ENCODE results near the gene CIAO3. TPM values are rescaled to one million over a fixed set of nuclear protein-coding genes. Genes with fewer than 3 reads are reported as not detected.

The CIAO3 gene
- total RNA-seq, 1 experiment from 2014 or later = 21.9 TPM

GRCh38 chr16:788399-789126, 47.8 kb upstream of the CIAO3 start, which contains the start of gene CHTF18:
Gene CHTF18, plus strand, starts transcription at chr16:788620. Its CDS starts 65 bp downstream, at chr16:788685.
- Histone ChIP-seq H4K20me1 (ENCODE audit: control insufficient read depth, insufficient read depth, insufficient read length) (no peaks in the 10 kb centered on the region), H4K5ac (ENCODE audit: insufficient read length, low read depth, low read length) (no peak within 1 kb of the TSS), H2AK5ac (ENCODE audit: insufficient read length, low read length) (no peak within 1 kb of the TSS), H3K79me1 (ENCODE audit: insufficient read depth, low read depth, low read length, poor library complexity, severe bottlenecking) (peaks cover 2% of the 10 kb centered on the region), H3K9ac (ENCODE audit: extremely low read depth, insufficient read length, low read length) (peak within 1 kb of the TSS; percentile 63), H3K56ac (ENCODE audit: insufficient read length, low read depth, low read length) (no peak within 1 kb of the TSS), H3K27ac (ENCODE audit: insufficient read length, low read depth, low read length) (no peak within 1 kb of the TSS), H3K27me3 (ENCODE audit: insufficient read depth, low read length) (no peaks in the 10 kb centered on the region), H2BK12ac (ENCODE audit: insufficient read length, low read depth, low read length) (no peak within 1 kb of the TSS), H2BK15ac (ENCODE audit: low read depth, low read length) (no peak within 1 kb of the TSS), H4K8ac (replicated peaks; ENCODE audit: insufficient read length, low read depth, low read length) (no peak within 1 kb of the TSS), H2AFZ (ENCODE audit: low read length) (no peak within 1 kb of the TSS), H2BK5ac (ENCODE audit: insufficient read length, low read length) (no peak within 1 kb of the TSS), H3K4me2 (ENCODE audit: insufficient read depth, insufficient read length, low read length) (peak within 1 kb of the TSS; percentile 88), H3K18ac (ENCODE audit: insufficient read length, low read depth, low read length) (peak within 1 kb of the TSS; percentile 83), H3K4ac (ENCODE audit: low read depth, low read length) (no peak within 1 kb of the TSS), H3T11ph (ENCODE audit: low read length) (no peak within 1 kb of the TSS), H3K4me1 (ENCODE audit: insufficient read depth, low read length) (no peaks in the 10 kb centered on the region), H4K91ac (ENCODE audit: insufficient read length, low read depth, low read length) (no peak within 1 kb of the TSS), H2BK120ac (ENCODE audit: low read depth, low read length, poor library complexity, severe bottlenecking) (no peak within 1 kb of the TSS), H3K23me2 (ENCODE audit: insufficient read length, low read depth, low read length, poor library complexity, severe bottlenecking) (peaks cover 11% of the 10 kb centered on the region), H3K14ac (ENCODE audit: insufficient read depth, low read length) (peak within 1 kb of the TSS; percentile 93), H2BK20ac (ENCODE audit: low read depth, low read length, poor library complexity, severe bottlenecking) (no peak within 1 kb of the TSS), H3K23ac (ENCODE audit: insufficient read length, low read depth, low read length) (no peak within 1 kb of the TSS), H3K9me3 (ENCODE audit: control insufficient read depth, low read depth, low read length) (no peaks in the 10 kb centered on the region), H3K79me2 (ENCODE audit: insufficient read depth, low read length) (no peaks in the 10 kb centered on the region; the same call in 1 of the 2 replicates)
- DNase-seq = peak; percentile 94
- TF ChIP-seq, protein P1, sequence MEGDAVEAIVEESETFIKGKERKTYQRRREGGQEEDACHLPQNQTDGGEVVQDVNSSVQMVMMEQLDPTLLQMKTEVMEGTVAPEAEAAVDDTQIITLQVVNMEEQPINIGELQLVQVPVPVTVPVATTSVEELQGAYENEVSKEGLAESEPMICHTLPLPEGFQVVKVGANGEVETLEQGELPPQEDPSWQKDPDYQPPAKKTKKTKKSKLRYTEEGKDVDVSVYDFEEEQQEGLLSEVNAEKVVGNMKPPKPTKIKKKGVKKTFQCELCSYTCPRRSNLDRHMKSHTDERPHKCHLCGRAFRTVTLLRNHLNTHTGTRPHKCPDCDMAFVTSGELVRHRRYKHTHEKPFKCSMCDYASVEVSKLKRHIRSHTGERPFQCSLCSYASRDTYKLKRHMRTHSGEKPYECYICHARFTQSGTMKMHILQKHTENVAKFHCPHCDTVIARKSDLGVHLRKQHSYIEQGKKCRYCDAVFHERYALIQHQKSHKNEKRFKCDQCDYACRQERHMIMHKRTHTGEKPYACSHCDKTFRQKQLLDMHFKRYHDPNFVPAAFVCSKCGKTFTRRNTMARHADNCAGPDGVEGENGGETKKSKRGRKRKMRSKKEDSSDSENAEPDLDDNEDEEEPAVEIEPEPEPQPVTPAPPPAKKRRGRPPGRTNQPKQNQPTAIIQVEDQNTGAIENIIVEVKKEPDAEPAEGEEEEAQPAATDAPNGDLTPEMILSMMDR (conservative IDR thresholded peaks at IDR 0.05) = no peak
- Mint-ChIP-seq H3K27me3 (ENCODE audit: low read depth) (no peaks in the 10 kb centered on the region), H3K9me3 (no peaks in the 10 kb centered on the region), H3K4me1 (peaks cover 0 to 2% of the 10 kb centered on the region in 2 experiments; a peak in 1 of 4 replicates), H3K4me3 (peak within 1 kb of the TSS; percentile 87 to 93), H3K27ac (peak within 1 kb of the TSS in 2 of 3 experiments; percentile 44 to 59; a peak in 3 of 7 replicates), H3K36me3 (ENCODE audit: insufficient read depth in 1 of 3, low read depth in 3 of 3) (peaks cover 8 to 31% (median 25%) of the 10 kb centered on the region in 3 experiments; a peak in 6 of 7 replicates)
- WGBS (ENCODE audit: extremely low coverage, insufficient read length, low lambda C conversion rate) = no CpG with 5 or more reads among the region's 97 CpGs

Measured in H9 (cell line).